Left kidney (tissue), 8 donors: ENCODE results near the gene TBC1D3D. TPM values are rescaled to one million over a fixed set of nuclear protein-coding genes. Genes with fewer than 3 reads are reported as not detected.
"Not testable (repeated sequence)": the region's sequence is repeated elsewhere in the genome, so short reads cannot be mapped to it uniquely, and the experiment has no call there.

ENCODE experiments used
- DNase-seq: peaks from one replicate; pipeline ENCODE4 v3.0.0-alpha.2; 2013
- long read RNA-seq, 8 donors: transcript quantifications; one replicate each; lab custom pipeline, GENCODE V29; 2026
- polyA plus RNA-seq: library from polyadenylated mRNA; unstranded; fragments of 120-200 nt; gene quantifications from one replicate; pipeline ENCODE4 v1.2.1, GENCODE V29; 2013; ENCODE audit not compliant: insufficient read length

Gene TBC1D3D
- polyA plus RNA-seq = 3.1 TPM
- long read RNA-seq, donor 1, partial matches to known transcripts = 293 of 317 reads
- long read RNA-seq, donor 1, other reads (novel, unspliced or antisense) = 24 of 317 reads
- long read RNA-seq, donor 2, partial matches to known transcripts = 17 of 17 reads
- long read RNA-seq, donor 2, other reads (novel, unspliced or antisense) = 0 of 17 reads
- long read RNA-seq, donor 3 = 0 reads
- long read RNA-seq, donor 4 = 0 reads
- long read RNA-seq, donor 5 = 0 reads
- long read RNA-seq, donor 6 = 0 reads
- long read RNA-seq, donor 7 = 0 reads
- long read RNA-seq, donor 8 = 0 reads

DNA sequence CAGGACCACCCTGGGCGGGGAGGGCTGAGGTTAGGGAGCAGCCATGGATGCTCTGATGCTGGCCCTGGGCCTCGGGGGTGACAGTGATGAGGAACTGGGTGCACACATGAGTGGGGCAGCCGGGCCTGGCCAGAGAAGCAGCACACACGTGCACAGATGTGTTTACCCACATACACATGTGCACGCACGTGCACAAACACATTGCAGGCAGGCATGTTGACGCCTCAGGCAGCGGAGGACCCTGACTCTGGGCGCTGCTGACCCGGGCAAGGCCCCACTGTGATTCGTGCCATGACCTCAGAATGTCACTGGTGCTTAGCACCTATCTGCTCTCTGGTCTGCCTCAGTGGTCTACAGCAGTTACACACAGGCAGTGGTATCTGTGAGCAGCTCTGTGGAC, at the start of gene TBC1D3D:
TSS of gene TBC1D3D (plus strand) at position 301 of the 400 bp plus-strand sequence. CDS start 1,585 bp downstream, outside the sequence.
- DNase-seq = not testable (repeated sequence)

DNA sequence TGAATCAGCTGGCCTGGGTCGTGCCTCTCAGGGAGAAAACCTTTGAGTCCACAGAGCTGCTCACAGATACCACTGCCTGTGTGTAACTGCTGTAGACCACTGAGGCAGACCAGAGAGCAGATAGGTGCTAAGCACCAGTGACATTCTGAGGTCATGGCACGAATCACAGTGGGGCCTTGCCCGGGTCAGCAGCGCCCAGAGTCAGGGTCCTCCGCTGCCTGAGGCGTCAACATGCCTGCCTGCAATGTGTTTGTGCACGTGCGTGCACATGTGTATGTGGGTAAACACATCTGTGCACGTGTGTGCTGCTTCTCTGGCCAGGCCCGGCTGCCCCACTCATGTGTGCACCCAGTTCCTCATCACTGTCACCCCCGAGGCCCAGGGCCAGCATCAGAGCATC, 14.8 kb upstream of the TBC1D3D start, which contains the start of gene TBC1D3L:
TSS of gene TBC1D3L (minus strand) at position 101 of the 400 bp plus-strand sequence. CDS start 1,540 bp downstream, outside the sequence.
- DNase-seq = not testable (repeated sequence)

Other genes with a start within 250 kb of the TBC1D3D start
- 1.1 TPM for gene TBC1D3K, start 79.6 kb upstream of the TBC1D3D start, polyA plus RNA-seq
- gene TBC1D3L, start 14.9 kb upstream of the TBC1D3D start, polyA plus RNA-seq = 29.6 TPM
- gene TBC1D3C, start 64.7 kb downstream of the TBC1D3D start, polyA plus RNA-seq = not detected
- not detected for gene TBC1D3E, start 124.0 kb downstream of the TBC1D3D start, polyA plus RNA-seq
- gene TBC1D3, start 188.6 kb downstream of the TBC1D3D start, polyA plus RNA-seq = not detected